ENCODE measurements around the gene ZCCHC7.

DNA sequence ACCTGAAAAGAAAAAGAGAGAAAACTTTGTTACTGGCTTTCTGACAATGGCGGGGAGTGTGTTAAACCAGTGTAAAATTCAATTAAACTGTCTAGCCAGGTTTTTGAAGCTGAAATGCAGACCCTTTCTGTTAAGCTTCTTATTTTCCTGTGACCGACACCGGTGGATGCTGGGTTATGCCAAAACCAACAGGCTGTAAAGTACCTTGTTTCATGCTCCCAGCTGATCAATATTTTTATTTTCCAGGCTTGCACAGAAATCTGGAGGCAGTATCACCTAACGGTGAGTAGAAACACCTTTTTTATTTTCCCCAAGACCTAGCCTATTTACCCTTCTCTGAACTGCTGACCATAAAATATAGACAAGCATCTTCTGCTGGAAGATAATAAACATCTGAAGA is 207.2 kb downstream of the ZCCHC7 start:
- TF ChIP-seq YY1 (IDR thresholded peaks at IDR 0.05; ENCODE audit: insufficient read depth, insufficient read length) (no peak), ZNF274 (IDR thresholded peaks at IDR 0.05; ENCODE audit: low read depth, low read length) (no peak), SUZ12 (IDR thresholded peaks at IDR 0.05; ENCODE audit: extremely low read depth, insufficient read depth, insufficient read length) (no peak)

All from NT2/D1 (cell line).